ENCODE results near the gene PMS1.

DNA sequence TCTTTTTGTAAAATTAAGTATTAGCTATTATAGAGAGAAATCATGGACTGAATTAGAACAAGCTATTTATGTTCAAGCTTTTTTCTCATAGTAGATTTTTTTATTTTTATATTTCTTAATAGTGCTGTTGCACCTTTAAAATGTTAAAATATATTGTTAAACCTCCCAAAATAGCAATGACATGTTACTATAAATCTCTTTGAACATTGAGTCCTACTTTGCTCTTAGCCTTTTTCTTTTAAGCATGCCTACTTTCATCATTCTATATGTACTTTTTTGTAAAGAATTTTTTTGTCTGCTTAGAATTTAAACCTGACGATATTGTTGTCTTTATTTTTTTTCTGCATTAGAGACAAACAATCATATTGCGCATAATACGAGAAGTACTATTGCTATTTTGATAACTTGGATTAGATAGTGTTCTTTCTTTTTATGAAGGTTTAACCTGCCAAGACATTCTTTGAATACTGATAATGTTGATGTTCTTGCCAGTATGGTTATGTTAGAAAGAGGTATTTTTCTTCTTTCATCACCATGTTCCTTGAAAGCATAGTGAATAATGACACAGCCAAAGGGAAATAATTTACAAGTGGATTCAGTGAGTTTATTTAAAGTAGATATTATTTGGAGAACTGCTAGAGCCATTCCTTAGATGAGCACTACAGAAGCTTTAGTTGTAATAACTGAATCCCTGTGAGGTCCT is 40.6 kb downstream of the PMS1 start:
- TF ChIP-seq, protein P1, sequence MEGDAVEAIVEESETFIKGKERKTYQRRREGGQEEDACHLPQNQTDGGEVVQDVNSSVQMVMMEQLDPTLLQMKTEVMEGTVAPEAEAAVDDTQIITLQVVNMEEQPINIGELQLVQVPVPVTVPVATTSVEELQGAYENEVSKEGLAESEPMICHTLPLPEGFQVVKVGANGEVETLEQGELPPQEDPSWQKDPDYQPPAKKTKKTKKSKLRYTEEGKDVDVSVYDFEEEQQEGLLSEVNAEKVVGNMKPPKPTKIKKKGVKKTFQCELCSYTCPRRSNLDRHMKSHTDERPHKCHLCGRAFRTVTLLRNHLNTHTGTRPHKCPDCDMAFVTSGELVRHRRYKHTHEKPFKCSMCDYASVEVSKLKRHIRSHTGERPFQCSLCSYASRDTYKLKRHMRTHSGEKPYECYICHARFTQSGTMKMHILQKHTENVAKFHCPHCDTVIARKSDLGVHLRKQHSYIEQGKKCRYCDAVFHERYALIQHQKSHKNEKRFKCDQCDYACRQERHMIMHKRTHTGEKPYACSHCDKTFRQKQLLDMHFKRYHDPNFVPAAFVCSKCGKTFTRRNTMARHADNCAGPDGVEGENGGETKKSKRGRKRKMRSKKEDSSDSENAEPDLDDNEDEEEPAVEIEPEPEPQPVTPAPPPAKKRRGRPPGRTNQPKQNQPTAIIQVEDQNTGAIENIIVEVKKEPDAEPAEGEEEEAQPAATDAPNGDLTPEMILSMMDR (IDR thresholded peaks at IDR 0.05), result no peak
- TF ChIP-seq POLR2A (IDR thresholded peaks at IDR 0.05), result no peak
